ENCODE data around the gene BTG4.

Gene BTG4

GRCh38 chr11:111555255-111555654, 43.1 kb upstream of the BTG4 start:
- Histone ChIP-seq H3K36me3 (ENCODE audit: control insufficient read depth in 4 of 4, insufficient read depth in 4 of 4, low read length in 3 of 4) (peaks cover 0 to 7% (median 2%) of the 10 kb centered on the region in 4 experiments), H3K27me3 (replicated peaks in 2 of 5; ENCODE audit: control insufficient read depth in 4 of 5, insufficient read depth in 5 of 5, low read length in 4 of 5) (no peaks in the 10 kb centered on the region), H3K4me3 (ENCODE audit: control insufficient read depth in 1 of 7, extremely low read depth in 1 of 7, insufficient read depth in 4 of 7, low read depth in 2 of 7, low read length in 6 of 7) (no peak overlapping the region), H3K4me1 (ENCODE audit: control extremely low read depth in 1 of 4, control insufficient read depth in 4 of 4, insufficient read depth in 4 of 4, low read length in 3 of 4) (peaks cover 0 to 6% (median 0%) of the 10 kb centered on the region in 4 experiments), H3K27ac (ENCODE audit: insufficient read depth in 1 of 2, low read depth in 1 of 2, low read length in 2 of 2, poor library complexity in 1 of 2, severe bottlenecking in 2 of 2) (no peak overlapping the region), H3K9me3 (ENCODE audit: control extremely low read depth in 1 of 5, control insufficient read depth in 4 of 5, insufficient read depth in 2 of 5, low read depth in 1 of 5, low read length in 4 of 5) (peaks cover 0 to 9% (median 0%) of the 10 kb centered on the region in 5 experiments)
- DNase-seq = no peak
- ChIA-PET CTCF (interaction anchor here (1.3 to 1.7 kb wide), 4 partner anchors 9 to 268 kb away, joined by 3 to 4 read pairs (median 3); no protein-coding TSS in a partner anchor), POLR2A (no interaction called here)

- ChIA-PET CTCF (interaction anchor here (1.0 to 1.7 kb wide), 6 partner anchors 10 to 269 kb away, joined by 3 to 6 read pairs (median 3); no protein-coding TSS in a partner anchor), POLR2A (interaction anchor here (0.6 kb wide), 1 partner anchor 14 kb away, joined by 3 read pairs; the partner anchor contains the start of gene LAYN)
Measured at GRCh38 chr11:111554532-111554931, 42.3 kb upstream of the BTG4 start.

GRCh38 chr11:111550258-111550657, 38.1 kb upstream of the BTG4 start:
- peak in 1 of 3 donors; percentile 4 for DNase-seq
- ChIA-PET POLR2A (no interaction called here), CTCF (interaction anchor here (0.7 to 3.2 kb wide), 3 partner anchors 9 to 122 kb away, joined by 3 to 10 read pairs (median 3); no protein-coding TSS in a partner anchor)
- H3K4me1 ChIP-seq (ENCODE audit: control extremely low read depth in 1 of 4, control insufficient read depth in 4 of 4, insufficient read depth in 4 of 4, low read length in 3 of 4) = no peaks in the 10 kb centered on the region
- no peak overlapping the region for H3K27ac ChIP-seq (ENCODE audit: insufficient read depth in 1 of 2, low read depth in 1 of 2, low read length in 2 of 2, poor library complexity in 1 of 2, severe bottlenecking in 2 of 2)
- H3K4me3 ChIP-seq (ENCODE audit: control insufficient read depth in 1 of 7, extremely low read depth in 1 of 7, insufficient read depth in 4 of 7, low read depth in 2 of 7, low read length in 6 of 7) = no peak overlapping the region
- H3K36me3 ChIP-seq (ENCODE audit: control insufficient read depth in 4 of 4, insufficient read depth in 4 of 4, low read length in 3 of 4) = peaks cover 0 to 3% (median 0%) of the 10 kb centered on the region in 4 experiments
- no peaks in the 10 kb centered on the region for H3K9me3 ChIP-seq (ENCODE audit: control extremely low read depth in 1 of 5, control insufficient read depth in 4 of 5, insufficient read depth in 2 of 5, low read depth in 1 of 5, low read length in 4 of 5)
- H3K27me3 ChIP-seq (replicated peaks in 2 of 5; ENCODE audit: control insufficient read depth in 4 of 5, insufficient read depth in 5 of 5, low read length in 4 of 5) = peaks cover 0 to 7% (median 0%) of the 10 kb centered on the region in 5 experiments
- 89% methylated on average over 1 of the region's 2 CpGs for WGBS (ENCODE audit: insufficient coverage)

More at GRCh38 chr11:111554532-111554931, 42.3 kb upstream of the BTG4 start:
- Histone ChIP-seq H3K4me1 (ENCODE audit: control extremely low read depth in 1 of 4, control insufficient read depth in 4 of 4, insufficient read depth in 4 of 4, low read length in 3 of 4) (no peaks in the 10 kb centered on the region), H3K9me3 (ENCODE audit: control extremely low read depth in 1 of 5, control insufficient read depth in 4 of 5, insufficient read depth in 2 of 5, low read depth in 1 of 5, low read length in 4 of 5) (peaks cover 0 to 9% (median 0%) of the 10 kb centered on the region in 5 experiments), H3K27ac (ENCODE audit: insufficient read depth in 1 of 2, low read depth in 1 of 2, low read length in 2 of 2, poor library complexity in 1 of 2, severe bottlenecking in 2 of 2) (no peak overlapping the region), H3K27me3 (replicated peaks in 2 of 5; ENCODE audit: control insufficient read depth in 4 of 5, insufficient read depth in 5 of 5, low read length in 4 of 5) (no peaks in the 10 kb centered on the region), H3K4me3 (ENCODE audit: control insufficient read depth in 1 of 7, extremely low read depth in 1 of 7, insufficient read depth in 4 of 7, low read depth in 2 of 7, low read length in 6 of 7) (no peak overlapping the region), H3K36me3 (ENCODE audit: control insufficient read depth in 4 of 4, insufficient read depth in 4 of 4, low read length in 3 of 4) (peaks cover 0 to 7% (median 2%) of the 10 kb centered on the region in 4 experiments)
- DNase-seq = no peak

GRCh38 chr11:111549869-111550203, 37.6 kb upstream of the BTG4 start:
- no peaks in the 10 kb centered on the region for H3K36me3 ChIP-seq (ENCODE audit: control insufficient read depth in 4 of 4, insufficient read depth in 4 of 4, low read length in 3 of 4)
- no peak overlapping the region for H3K27ac ChIP-seq (ENCODE audit: insufficient read depth in 1 of 2, low read depth in 1 of 2, low read length in 2 of 2, poor library complexity in 1 of 2, severe bottlenecking in 2 of 2)
- ChIA-PET POLR2A (no interaction called here), CTCF (no interaction called here)
- H3K4me1 ChIP-seq (ENCODE audit: control extremely low read depth in 1 of 4, control insufficient read depth in 4 of 4, insufficient read depth in 4 of 4, low read length in 3 of 4) = no peaks in the 10 kb centered on the region
- WGBS (ENCODE audit: insufficient coverage) = 72% methylated on average over 2 of the region's 3 CpGs
- H3K27me3 ChIP-seq (replicated peaks in 2 of 5; ENCODE audit: control insufficient read depth in 4 of 5, insufficient read depth in 5 of 5, low read length in 4 of 5) = peaks cover 0 to 7% (median 0%) of the 10 kb centered on the region in 5 experiments
- DNase-seq = no peak
- no peak overlapping the region for H3K4me3 ChIP-seq (ENCODE audit: control insufficient read depth in 1 of 7, extremely low read depth in 1 of 7, insufficient read depth in 4 of 7, low read depth in 2 of 7, low read length in 6 of 7)
- no peaks in the 10 kb centered on the region for H3K9me3 ChIP-seq (ENCODE audit: control extremely low read depth in 1 of 5, control insufficient read depth in 4 of 5, insufficient read depth in 2 of 5, low read depth in 1 of 5, low read length in 4 of 5)

GRCh38 chr11:111549196-111549868, 37.1 kb upstream of the BTG4 start:
- H3K4me3 ChIP-seq (ENCODE audit: control insufficient read depth in 1 of 7, extremely low read depth in 1 of 7, insufficient read depth in 4 of 7, low read depth in 2 of 7, low read length in 6 of 7) = no peak overlapping the region
- H3K4me1 ChIP-seq (ENCODE audit: control extremely low read depth in 1 of 4, control insufficient read depth in 4 of 4, insufficient read depth in 4 of 4, low read length in 3 of 4) = no peaks in the 10 kb centered on the region
- peaks cover 0 to 7% (median 0%) of the 10 kb centered on the region in 5 experiments for H3K27me3 ChIP-seq (replicated peaks in 2 of 5; ENCODE audit: control insufficient read depth in 4 of 5, insufficient read depth in 5 of 5, low read length in 4 of 5)
- no peak overlapping the region for H3K27ac ChIP-seq (ENCODE audit: insufficient read depth in 1 of 2, low read depth in 1 of 2, low read length in 2 of 2, poor library complexity in 1 of 2, severe bottlenecking in 2 of 2)
- WGBS (ENCODE audit: insufficient coverage) = 91% methylated on average over 10 of the region's 11 CpGs
- no peaks in the 10 kb centered on the region for H3K9me3 ChIP-seq (ENCODE audit: control extremely low read depth in 1 of 5, control insufficient read depth in 4 of 5, insufficient read depth in 2 of 5, low read depth in 1 of 5, low read length in 4 of 5)
- no peaks in the 10 kb centered on the region for H3K36me3 ChIP-seq (ENCODE audit: control insufficient read depth in 4 of 4, insufficient read depth in 4 of 4, low read length in 3 of 4)
- DNase-seq = peak in 1 of 3 donors; percentile 36
- ChIA-PET CTCF (no interaction called here), POLR2A (no interaction called here)

GRCh38 chr11:111548525-111548924, 36.3 kb upstream of the BTG4 start:
- DNase-seq = no peak
- POLR2A ChIA-PET = no interaction called here
- CTCF ChIA-PET = no interaction called here
- H3K27ac ChIP-seq (ENCODE audit: insufficient read depth in 1 of 2, low read depth in 1 of 2, low read length in 2 of 2, poor library complexity in 1 of 2, severe bottlenecking in 2 of 2) = no peak overlapping the region
- no peaks in the 10 kb centered on the region for H3K4me1 ChIP-seq (ENCODE audit: control extremely low read depth in 1 of 4, control insufficient read depth in 4 of 4, insufficient read depth in 4 of 4, low read length in 3 of 4)
- 100% methylated on average over 1 of the region's 2 CpGs for WGBS (ENCODE audit: insufficient coverage)
- H3K27me3 ChIP-seq (replicated peaks in 2 of 5; ENCODE audit: control insufficient read depth in 4 of 5, insufficient read depth in 5 of 5, low read length in 4 of 5) = peaks cover 0 to 7% (median 0%) of the 10 kb centered on the region in 5 experiments
- H3K36me3 ChIP-seq (ENCODE audit: control insufficient read depth in 4 of 4, insufficient read depth in 4 of 4, low read length in 3 of 4) = no peaks in the 10 kb centered on the region
- no peaks in the 10 kb centered on the region for H3K9me3 ChIP-seq (ENCODE audit: control extremely low read depth in 1 of 5, control insufficient read depth in 4 of 5, insufficient read depth in 2 of 5, low read depth in 1 of 5, low read length in 4 of 5)
- H3K4me3 ChIP-seq (ENCODE audit: control insufficient read depth in 1 of 7, extremely low read depth in 1 of 7, insufficient read depth in 4 of 7, low read depth in 2 of 7, low read length in 6 of 7) = no peak overlapping the region

- H3K27me3 ChIP-seq (replicated peaks in 2 of 5; ENCODE audit: control insufficient read depth in 4 of 5, insufficient read depth in 5 of 5, low read length in 4 of 5) = peaks cover 0 to 36% (median 23%) of the 10 kb centered on the region in 5 experiments
- H3K9me3 ChIP-seq (ENCODE audit: control extremely low read depth in 1 of 5, control insufficient read depth in 4 of 5, insufficient read depth in 2 of 5, low read depth in 1 of 5, low read length in 4 of 5) = peaks cover 0 to 3% (median 0%) of the 10 kb centered on the region in 5 experiments
- DNase-seq = peak in 2 of 3 donors; percentile 27 to 38
- H3K4me3 ChIP-seq (ENCODE audit: control insufficient read depth in 1 of 7, extremely low read depth in 1 of 7, insufficient read depth in 4 of 7, low read depth in 2 of 7, low read length in 6 of 7) = peak overlapping the region in 1 of 7 experiments; percentile 36
- 63% methylated on average over 6 of the region's 10 CpGs for WGBS (ENCODE audit: insufficient coverage)
- H3K36me3 ChIP-seq (ENCODE audit: control insufficient read depth in 4 of 4, insufficient read depth in 4 of 4, low read length in 3 of 4) = no peaks in the 10 kb centered on the region
- no peak overlapping the region for H3K27ac ChIP-seq (ENCODE audit: insufficient read depth in 1 of 2, low read depth in 1 of 2, low read length in 2 of 2, poor library complexity in 1 of 2, severe bottlenecking in 2 of 2)
- CTCF ChIA-PET = interaction anchor here (1.0 to 1.3 kb wide), 5 partner anchors 9 to 92 kb away, joined by 3 to 4 read pairs (median 3); no protein-coding TSS in a partner anchor
- POLR2A ChIA-PET = interaction anchor here (0.6 kb wide), 1 partner anchor 9 kb away, joined by 3 read pairs; no protein-coding TSS in a partner anchor
- peaks cover 0 to 33% (median 25%) of the 10 kb centered on the region in 4 experiments for H3K4me1 ChIP-seq (ENCODE audit: control extremely low read depth in 1 of 4, control insufficient read depth in 4 of 4, insufficient read depth in 4 of 4, low read length in 3 of 4)
Measured at GRCh38 chr11:111542606-111543275, 30.6 kb upstream of the BTG4 start.
